ENCODE data around the gene KDM5C.
A peak's percentile ranks its signal among the peaks of the same experiment; 100 is the strongest.

Gene KDM5C

DNA sequence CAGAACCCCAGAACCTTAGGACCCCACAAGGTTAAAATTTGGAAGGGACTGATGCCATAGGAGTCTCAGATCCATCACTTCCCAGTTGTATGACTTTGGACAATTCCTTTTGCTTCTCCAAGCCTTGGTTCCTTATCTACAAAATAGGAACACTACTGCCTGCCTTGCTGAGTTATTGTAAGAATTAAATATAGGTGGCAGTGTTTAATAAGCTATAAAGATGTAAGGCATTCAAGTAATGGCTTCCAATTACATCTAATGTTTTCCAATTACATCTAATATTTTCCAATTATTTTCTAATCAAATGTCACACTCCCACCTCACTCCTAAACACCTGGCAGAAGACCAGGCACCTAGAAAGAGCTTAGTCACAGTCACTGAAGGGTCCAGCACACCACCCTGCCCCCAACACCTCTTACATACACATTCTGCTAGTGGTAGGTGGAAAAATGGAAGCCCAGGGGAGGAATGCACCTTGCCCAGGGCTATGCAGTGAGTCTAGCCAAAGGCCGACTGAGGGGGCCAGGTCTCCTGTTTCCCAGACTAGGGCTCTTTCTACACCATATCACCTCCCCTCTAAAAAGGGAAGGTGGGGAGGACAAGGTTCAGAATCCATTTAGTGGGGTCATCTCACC is 24.5 kb upstream of the KDM5C start:
- no peak for DNase-seq

DNA sequence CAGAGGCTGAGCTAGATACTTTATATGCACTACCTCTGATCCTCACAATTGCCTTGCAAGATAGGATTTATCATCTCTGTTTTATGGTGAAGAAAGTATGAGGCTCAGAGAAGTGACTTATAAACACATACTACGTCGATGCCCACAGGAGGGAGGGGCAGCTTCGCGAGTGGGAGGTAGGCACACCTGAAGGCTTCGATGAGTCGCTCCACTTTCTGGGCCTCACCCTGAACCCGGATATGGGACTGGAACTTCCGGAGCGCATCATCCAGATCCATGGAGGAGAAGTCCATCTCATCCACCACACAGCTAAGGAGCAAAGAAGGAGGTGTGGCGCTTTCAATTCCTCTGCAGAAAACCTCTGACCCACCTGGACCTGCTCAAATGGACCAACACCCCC is 22.9 kb upstream of the KDM5C start:
- no peak for DNase-seq

DNA sequence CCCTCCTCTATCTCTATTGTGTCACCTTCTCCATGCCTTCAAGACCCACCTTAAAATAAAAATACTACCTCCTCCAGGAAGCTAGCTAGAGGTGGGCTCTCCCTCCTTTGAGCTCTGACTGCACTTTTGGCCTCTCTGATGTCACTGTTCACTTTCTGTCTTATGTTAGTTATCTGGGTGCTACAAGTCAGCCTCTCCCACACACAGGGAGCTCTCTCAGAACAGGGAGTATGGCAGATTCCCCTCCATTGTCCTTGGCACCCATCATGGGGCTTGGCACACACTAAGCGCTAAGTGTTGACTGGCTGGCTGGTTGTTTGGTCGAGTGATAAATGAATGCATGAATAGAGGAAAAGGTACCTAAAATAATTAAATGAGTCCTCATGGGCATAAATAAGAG is 21.2 kb upstream of the KDM5C start:
- DNase-seq: no peak

DNA sequence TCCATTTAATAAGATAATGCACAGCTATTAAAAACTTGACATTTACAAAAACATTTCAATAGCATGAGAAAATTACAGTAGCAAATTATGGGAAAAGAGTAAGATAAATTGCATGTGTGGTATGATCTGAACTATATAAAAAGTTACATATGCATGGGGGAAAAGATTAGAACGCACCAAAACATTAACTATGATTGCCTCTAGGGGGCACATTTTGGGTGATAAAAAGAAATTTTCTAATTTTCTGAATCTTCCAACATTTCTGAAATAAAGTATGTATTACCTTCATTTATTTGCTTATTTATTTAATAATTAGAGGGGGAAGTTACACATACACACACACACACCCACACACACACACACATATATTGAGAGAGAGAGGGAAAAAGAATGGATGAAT is 19.6 kb upstream of the KDM5C start:
- DNase-seq: no peak

DNA sequence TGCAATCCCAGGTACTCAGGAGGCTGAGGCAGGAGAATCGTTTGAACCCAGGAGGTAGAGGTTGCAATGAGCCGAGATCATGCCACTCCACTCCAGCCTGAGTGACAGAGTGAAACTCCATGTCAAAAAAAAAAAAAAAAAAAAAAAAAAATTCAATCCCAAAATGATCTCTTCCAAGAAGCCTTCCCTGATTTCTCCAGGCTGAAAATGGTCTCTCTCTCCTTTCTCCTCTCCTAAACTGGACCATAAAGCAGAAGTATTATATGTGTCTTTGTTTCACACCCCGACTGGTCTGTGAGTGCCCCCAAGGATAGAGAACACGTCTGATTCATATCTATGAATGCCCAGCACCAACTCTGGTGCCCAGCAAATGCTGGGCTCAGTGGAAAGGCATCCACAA is 17.3 kb upstream of the KDM5C start:
- no peak for DNase-seq

DNA sequence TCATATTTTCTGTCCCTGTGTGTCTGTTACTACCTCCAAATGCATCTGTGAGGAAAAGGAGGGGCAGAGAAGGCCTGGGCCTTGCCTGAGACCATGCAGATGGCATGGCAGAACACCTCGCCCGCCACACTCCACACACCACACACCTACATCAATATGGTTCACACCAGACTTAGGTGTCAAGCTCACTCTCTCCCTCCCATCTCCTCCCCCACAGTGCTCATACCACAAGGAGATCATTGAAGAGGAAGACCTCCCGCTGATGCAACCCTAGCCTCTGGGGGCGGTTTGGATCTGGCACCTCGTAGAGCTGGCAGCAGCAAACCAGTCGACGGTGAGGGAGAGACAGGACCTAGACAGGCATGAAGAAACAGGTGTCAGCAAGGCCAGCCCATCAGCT is 16.6 kb upstream of the KDM5C start:
- DNase-seq: no peak

DNA sequence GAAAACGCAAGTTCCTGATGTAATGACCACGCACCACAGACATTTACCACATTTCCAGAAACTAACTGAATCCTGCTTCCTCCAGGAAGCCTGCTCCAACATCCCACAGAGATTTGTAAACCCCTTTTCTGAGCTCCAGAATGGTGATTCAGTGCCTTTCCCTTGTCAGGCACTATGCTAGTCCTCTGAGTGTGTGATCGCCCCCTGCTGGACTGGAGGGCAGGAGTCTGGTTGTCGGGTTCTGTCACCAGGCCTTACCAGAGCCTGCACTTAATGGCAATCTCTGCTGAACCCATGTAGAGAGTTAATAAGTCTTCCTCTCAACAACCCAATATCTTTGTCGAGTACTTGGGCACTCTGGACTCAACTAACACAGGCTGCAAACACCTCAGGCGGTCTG is 14.5 kb upstream of the KDM5C start:
- no peak for DNase-seq

DNA sequence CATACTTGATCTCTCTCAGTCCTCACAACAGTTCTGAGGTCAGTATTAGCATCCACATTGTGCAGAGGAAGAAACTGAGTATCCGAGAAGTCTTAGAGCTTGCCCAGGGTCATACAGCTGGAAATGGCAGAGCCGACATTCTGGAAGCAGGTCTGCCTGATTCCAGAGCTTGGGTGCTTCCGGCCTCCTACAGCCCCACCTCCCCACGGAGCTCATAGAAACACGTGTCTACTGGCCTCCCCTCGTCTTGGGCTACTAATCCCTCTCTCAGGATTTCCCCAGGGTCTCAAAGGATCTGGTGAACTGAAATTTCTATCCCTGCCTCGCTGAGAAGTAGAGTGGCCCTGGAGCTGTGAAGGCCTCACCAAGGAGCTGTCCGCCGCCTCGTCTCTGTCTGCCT is 12.0 kb upstream of the KDM5C start:
- DNase-seq: no peak

DNA sequence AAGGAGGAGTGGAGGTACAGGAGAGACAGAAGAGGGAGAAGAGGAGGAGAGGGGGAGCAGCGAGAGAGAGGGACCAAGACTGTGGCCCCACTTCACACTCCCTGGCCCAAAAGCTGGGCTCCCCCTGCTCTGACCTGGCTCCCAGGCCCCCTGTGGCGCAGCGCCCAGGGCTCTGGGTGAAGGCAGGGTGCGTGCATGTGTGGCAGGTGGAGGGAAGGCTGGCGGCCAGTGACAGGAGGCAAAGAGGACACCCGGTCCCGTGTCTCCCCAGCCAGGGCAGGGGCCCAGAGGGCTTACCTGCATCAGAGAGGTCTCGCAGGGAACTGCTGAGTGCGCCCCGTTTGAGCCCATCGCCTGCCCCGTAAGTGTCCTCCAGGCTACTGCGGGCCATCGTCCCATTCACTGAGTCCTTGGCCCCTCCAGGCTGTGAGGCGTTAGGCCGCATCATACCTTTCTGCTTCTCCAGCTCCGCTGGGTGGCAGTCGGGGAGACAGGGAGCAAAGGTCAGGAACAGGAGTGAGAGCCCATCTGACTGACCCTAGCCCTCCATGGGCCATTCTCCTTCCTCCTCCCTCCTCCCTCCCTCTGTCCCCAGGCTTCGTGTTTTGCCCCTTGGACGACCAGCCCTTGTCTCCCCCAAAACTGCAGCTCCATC is 11.1 kb upstream of the KDM5C start:
- DNase-seq: no peak

DNA sequence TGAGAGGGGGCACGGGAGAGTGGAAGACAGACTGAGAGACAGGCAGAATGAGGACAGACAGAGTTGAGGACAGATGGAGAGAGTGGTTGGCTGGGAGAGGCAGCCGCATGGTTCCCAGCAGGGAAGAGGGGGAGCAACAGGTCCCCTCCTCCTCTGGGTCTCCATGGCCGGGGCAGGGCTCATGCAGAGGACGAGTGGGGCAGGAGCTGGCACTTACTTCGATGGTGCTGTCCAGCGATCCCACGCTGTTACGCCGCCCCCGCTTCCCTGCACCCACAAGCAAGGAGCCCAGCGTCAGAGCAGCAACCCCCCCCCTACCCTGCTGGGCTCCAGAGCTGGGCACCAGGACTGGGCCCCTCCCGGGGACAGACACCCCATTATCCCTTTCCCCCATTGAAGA is 10.6 kb upstream of the KDM5C start:
- no peak for DNase-seq

DNA sequence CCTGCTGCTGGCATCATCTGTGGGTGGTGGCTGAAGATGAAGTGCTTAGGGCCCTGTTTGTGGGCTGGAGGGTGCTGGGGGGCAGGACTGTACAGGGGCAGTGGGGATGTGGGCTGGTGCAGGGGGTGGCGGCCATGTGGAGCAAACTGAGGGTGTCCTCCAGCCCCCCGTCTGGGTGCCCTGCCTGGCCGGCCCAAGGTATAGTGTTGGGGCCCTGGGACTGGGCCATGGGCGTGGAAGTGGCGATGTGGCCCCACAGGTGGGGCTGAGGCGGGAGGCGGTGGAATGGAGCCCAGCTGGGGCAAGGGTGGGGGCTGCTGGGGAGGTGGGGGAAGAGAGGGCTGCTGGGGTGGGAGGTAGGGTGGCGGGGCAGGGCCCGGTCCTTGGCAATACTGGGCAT is 9.5 kb upstream of the KDM5C start:
- DNase-seq: no peak

DNA sequence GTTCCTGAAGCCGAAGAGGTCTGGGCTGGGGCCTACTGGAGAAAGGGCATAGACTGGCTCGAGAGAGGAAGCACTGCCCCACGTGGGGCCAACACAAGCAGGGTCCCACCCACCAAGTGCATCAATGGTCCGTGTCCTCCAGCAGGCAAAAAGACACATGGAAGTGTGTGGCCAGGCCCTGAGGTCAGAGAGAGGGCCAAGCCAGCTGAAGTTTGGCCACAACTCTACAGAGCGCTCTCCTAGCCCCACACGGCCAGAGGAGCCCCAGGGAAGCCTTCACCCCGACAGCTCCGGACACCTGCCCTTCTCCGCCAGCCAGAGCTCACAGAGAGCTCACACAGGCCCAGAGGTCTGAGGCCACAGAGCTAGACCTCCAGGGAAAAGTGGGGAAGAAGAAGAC is 8.5 kb upstream of the KDM5C start:
- DNase-seq: no peak

DNA sequence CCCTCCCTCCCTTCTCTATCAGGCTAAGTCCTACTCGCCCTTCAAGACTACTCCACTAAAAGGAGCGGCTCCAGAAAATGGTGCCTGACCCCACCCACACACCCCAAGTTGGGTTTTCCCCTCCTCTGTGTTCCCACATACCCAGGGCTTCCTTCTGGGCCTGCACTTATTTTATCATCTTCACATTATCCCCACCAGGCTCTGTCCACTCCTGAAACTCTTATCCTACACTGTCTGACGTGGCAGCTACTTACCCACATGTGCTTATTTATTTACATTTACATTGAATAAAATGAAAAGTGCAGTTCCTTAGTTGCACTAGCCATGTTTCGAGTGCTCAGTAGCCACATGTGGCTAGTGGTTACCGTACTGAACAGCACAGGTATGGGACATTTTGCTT is 5.1 kb upstream of the KDM5C start:
- DNase-seq: no peak

DNA sequence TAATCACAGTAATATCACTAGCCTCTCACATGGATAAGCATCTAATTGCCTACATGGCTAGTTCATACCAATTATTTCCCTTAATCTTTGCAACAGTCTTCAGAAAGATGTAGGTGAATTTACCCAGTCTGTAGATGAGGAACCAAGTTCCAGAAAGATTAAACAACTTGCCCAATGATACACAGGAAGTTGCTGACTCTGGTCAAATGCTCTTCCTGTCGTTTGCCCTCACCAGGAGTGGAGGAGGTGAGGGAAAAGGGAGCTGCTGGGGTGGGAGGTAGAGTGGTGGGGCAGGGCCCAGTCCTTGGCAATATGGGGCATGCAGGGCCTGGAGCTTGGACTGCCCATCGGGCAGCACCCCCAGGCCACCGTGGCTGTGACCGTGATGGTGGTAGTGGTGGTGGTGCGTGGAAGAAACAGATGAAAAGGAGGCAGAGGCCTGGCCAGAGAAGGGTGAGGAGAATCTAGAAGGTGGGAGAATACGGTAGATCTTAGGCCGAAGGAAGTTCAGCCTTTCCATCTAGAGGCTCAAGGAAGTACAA is 2.3 kb upstream of the KDM5C start:
- no peak for DNase-seq

DNA sequence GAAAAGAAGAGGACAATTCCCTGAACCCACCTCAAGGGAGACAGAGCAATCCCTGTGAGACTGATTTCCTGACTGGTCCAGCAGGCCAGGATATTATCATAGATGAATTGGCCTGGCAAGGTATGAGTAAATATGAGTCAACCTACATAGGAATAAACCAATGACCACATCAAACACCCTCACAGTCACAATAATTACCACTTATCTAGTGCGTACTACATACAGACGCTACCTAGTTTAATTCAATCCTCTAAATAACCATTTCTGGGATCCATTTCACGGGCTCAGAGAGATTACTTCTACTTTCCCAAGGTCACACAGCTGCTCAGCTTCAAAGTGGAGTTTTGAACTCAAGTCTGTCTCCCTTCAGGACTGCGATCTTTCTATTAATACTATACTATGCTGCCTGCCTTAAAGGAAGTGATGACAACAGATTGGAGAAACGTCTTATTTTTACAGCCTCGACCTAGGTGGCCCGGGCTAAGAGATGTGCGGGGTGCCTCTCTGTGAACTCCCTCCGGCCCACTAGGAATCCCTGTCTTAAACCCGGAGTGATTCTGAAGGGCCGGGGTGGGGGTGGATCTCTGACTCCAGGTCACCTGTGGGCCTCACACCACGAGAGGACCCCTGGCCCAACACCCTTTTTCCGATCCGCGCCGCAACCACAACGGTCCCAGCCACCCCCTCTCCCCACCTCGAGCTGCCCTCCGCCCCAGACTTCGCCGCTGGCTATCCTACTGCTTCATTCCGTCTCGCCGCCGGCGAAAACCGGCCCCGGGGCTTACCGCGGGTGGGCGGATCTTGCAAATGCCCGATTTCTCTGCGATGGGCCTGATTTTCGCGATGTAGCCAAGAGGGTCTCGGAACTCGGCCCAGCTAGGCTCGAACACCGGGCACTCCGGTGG is 800 bp downstream of the KDM5C start:
- DNase-seq: peak; percentile 9

DNA sequence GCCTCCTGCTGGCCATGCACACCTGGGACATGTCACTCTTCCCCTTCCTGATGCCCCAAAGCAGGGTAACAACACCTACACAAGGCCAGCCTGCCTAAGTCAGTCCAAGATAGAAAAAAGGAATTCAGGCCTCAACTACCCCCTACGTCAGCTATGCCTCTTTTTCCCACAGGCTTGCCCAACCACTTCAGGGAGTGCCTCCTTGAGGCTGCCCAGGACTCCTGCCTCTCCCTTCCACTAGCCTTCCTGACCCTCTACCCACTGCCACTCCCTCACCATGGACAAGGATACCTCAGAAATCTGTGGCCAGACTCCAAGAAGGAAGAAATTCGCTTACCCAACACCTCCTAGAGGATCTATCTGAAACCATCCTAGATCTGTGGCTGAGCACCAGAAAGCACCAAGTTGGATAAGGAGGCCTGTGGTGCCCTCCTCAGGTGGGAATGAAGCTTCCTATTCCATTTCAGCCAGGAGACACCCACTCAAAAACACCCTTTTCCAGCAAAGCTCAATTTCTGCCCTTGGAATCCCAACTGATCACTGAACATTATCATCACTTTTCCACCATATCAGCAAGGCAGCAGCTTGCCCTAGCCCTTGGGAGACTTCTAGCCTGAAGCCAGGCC is 1.8 kb downstream of the KDM5C start:
- DNase-seq: no peak

DNA sequence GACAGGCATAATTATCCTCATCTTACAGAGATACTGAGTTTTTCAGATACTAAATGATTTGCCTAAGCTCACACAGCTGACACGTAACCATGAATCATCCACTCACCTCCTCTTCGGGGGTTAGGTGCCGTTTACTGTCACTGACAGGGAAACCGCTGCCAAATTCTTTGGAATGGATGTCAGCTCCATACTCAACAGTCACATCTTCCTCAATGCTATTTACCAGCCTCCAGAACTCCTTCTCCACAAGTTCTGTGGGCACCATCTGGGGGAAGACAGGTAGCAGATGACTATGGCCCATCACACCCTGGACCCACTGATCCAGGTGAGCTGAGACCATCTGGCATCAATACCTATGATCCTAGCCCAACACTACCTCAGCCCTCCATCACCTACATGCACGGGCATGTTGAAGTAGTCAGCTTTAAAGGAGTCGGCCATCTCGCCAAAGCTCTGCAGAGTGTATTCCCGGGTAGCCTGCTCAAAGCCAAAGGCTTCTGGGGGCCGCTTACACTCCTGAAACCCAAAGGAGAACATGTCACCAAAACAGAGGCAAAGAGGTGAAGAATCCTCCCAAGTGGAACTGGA is 13.5 kb downstream of the KDM5C start:
- DNase-seq: no peak

DNA sequence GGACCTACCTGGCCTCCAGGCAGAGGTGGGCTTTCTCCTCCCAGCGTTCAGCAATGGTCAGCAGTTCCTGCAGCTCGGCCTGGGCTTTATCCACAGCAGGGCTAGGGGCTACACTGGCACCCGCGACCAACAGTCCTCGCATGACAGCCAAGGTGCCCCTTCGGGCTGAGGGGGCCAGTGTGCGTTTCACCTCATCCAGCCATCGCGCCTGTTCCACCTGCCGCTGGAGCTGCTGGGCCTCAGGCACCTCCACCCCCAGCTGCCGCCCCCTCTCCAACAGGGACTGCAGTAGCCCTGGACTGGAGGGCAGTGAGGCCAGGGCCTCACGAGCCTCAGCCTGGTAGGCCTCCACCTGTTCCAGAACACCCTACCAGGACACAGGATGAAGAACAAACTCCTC is 28.3 kb downstream of the KDM5C start:
- no peak for DNase-seq

DNA sequence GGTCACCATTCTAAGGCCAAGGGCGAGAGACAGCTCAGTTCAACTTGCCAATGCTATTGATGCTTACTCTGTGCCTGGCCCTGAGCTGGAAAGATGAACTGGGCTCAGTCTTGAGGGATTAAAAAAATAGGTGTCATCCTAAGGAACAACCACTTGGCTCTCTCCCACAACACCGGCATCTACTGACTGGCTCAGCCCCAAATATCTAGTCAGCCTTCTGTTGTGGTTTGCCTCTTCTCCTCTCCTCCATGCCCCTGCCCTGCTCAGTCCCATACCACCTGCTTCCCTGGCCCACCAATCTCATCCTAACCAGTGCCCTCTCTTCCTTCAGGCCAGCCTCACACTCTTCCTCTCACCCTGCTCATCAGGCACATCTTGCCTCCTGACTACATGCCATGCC is 29.6 kb downstream of the KDM5C start:
- DNase-seq: no peak

DNA sequence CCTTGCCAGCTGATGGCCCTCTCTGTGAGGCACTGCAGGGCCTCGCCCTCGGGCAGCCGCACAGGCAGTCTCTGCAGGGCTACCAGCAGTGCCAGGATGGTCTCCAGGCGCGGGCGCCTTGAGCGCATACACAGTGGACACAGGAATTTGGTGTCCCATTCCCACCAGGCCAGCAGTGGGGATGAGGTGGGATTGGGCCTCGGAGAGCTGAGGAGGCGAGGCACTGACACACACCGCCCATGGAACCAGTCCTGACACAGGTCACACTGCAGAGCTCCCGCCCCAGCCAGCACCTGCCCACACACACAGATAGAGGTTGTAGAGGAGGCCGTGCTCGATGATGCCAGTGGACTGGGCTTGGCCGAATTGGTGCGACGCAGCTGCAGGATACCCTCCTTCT is 30.7 kb downstream of the KDM5C start:
- DNase-seq: no peak

DNA sequence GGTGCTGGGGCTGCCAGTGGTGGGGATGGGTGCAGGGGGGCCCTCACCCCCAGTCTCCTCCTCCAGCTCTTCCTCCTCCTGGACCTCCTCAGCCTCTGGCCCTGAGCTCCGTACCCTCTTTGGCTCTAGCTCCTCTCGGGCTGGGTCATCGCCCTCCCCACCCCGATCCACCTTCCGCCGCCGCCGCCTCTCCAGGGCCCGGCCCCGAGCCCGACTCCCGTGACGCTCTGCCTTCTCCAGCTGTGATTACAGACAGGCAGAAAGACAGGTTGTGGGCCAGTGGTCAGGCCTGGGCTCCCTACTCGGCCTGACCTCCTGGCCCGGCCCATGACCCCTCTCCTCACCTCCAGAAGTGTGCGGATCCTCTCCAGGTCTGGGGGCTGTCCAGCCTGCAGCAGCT is 31.9 kb downstream of the KDM5C start:
- DNase-seq: no peak

DNA sequence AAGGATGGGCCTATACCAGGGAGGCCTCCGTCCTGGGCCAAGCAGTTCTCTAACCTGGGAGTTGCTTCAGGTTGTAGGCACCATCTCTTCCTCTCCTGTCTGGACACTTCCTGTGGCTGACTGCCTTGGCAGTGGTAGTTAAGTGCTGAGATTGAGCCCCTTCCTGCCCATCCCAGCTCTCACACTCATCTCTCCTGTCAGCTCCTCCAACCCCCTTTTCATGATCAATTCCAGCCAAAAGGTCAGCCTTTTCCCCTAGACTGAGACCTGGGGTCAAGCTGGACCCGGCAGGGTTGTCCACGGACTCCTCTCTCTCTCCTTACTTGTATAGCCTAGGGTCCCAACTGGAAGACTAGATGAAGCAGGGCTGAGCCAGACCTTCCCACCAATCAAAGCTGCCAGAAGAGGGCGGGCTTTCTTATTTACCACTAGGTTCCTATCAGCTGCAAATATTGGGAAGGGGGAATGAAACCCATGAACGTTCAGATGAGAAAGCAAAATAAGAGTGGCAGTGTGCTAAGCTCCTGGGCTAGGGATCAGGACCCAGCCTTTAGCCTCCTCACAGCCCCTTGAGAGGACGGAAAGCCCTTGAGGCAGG is 34.5 kb downstream of the KDM5C start:
- no peak for DNase-seq

DNA sequence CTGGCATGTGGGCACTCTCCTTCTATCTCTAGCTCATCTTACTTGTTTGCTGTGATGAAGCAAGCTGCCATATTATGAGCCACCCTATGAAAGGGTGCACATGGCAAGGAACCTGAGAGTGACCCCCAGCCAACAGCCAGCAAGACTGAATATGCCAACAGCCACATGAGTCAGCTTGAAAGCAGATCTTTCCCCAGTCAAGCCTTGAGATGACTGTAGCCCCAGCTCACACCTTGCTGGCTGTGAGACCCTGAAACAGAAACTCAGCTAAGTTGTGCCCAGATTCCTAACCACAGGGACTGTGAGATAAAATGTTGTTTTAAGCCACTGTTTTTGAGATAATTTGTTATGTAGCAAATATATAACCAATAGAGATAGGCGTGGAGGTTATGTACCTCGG is 36.2 kb downstream of the KDM5C start:
- DNase-seq: no peak
